ENCODE measurements around the gene ASCL2.

GRCh38 chr11:2277008-2277346 lies 6.6 kb upstream of the ASCL2 start:
- TF ChIP-seq CTCF (conservative IDR thresholded peaks at IDR 0.05 in 1 of 2, IDR thresholded peaks at IDR 0.05 in 1 of 2; ENCODE audit: extremely low read depth in 1 of 2, insufficient read depth in 1 of 2, low read depth in 1 of 2, low read length in 2 of 2) (no peak), EZH2 (IDR thresholded peaks at IDR 0.05; ENCODE audit: borderline replicate concordance, low read length) (no peak)

Measured in mammary epithelial cell (primary cell).